Upper lobe of left lung (tissue), 6 donors: ENCODE results near the gene ACVR1. TPM values are rescaled to one million over a fixed set of nuclear protein-coding genes. Genes with fewer than 3 reads are reported as not detected.
"Not testable (repeated sequence)": the region's sequence is repeated elsewhere in the genome, so short reads cannot be mapped to it uniquely, and the experiment has no call there.

Experiments
- ATAC-seq, 2 donors: fragments of 200-7000 bp; cut with Tn5 transposase; one replicate each; pipeline ENCODE4 v1.9.1; 2022; ENCODE audit warnings: mild to moderate bottlenecking in 2 of 2, moderate library complexity in 2 of 2; ENCODE audit not compliant: low FRiP score in 2 of 2
- DNase-seq, 2 donors: peaks; one replicate each; pipeline ENCODE4 v3.0.0-alpha.2; 2019 to 2020
- H3K27ac ChIP-seq, 4 donors: fragments of 200-600 bp; sonication (generic); one replicate each; pipeline ENCODE4 v1.5.1; 2016 to 2019
- H3K27me3 ChIP-seq, 4 donors: fragments of 200-600 bp; sonication (generic); one replicate each; pipeline ENCODE4 v1.5.1; 2017 to 2019
- H3K36me3 ChIP-seq, 4 donors: fragments of 200-600 bp; sonication (generic); one replicate each; pipeline ENCODE4 v1.5.1; 2016 to 2019
- H3K4me1 ChIP-seq, 4 donors: fragments of 200-600 bp; sonication (generic); one replicate each; pipeline ENCODE4 v1.5.1; 2018 to 2019
- H3K4me3 ChIP-seq, 4 donors: fragments of 200-600 bp; sonication (generic); one replicate each; pipeline ENCODE4 v1.5.1; 2017 to 2019; ENCODE audit warnings: mild to moderate bottlenecking in 2 of 4, moderate library complexity in 1 of 4
- H3K9me3 ChIP-seq, 4 donors: fragments of 200-600 bp; sonication (generic); one replicate each; pipeline ENCODE4 v1.5.1; 2018 to 2019
- EP300 ChIP-seq, 4 donors: sonication (generic); formaldehyde crosslinking; IDR thresholded peaks; one replicate each; pipeline ENCODE4 v1.5.1; 2017; ENCODE audit warnings: antibody characterized with exemption in 4 of 4, control low read depth in 2 of 4
- POLR2A ChIP-seq, 4 donors: fragments of 450-650 bp; IDR thresholded peaks; one replicate each; pipeline ENCODE4 v1.5.1; 2016 to 2017; ENCODE audit warnings: antibody characterized with exemption in 4 of 4, mild to moderate bottlenecking in 2 of 4
- POLR2AphosphoS5 ChIP-seq, 2 donors: sonication (generic); formaldehyde crosslinking; IDR thresholded peaks; one replicate each; pipeline ENCODE4 v1.5.1; 2017; ENCODE audit warnings: antibody characterized with exemption in 2 of 2
- WGBS, 2 donors: methylation state at CpG; one replicate each; pipeline ENCODE4 v1.1.5; 2017 to 2018; 5-methylcytosine and 5-hydroxymethylcytosine counted together
- total RNA-seq, 6 donors: library from RNA; depleted of rRNA in 4 of 6; stranded (reverse); fragments of >200 nt in 4 of 6; gene quantifications; one replicate each; pipeline versions ENCODE4 v1.1.0 to v1.2.1, GENCODE V29; 2016 to 2021
- TF ChIP-seq, protein P1 (sequence below), 6 experiments: fragments of 450-650 bp in 4 of 6; fragments of 200-600 bp in 2 of 6; sonication (generic) in 2 of 6; IDR thresholded peaks; one replicate each; pipeline ENCODE4 v1.5.1; 2016 to 2019; ENCODE audit warnings: antibody characterized with exemption in 6 of 6
- donor health status: DM: no; HTN: no; CAD: no; lungs with moderate emphysema.
- donor health status: DM: no; HTN: yes; CAD: no; lungs with severe emphysema.

The ACVR1 gene
- total RNA-seq, 6 donors from 2014 or later: 16.4 to 38.8 (median 25.8) TPM

DNA sequence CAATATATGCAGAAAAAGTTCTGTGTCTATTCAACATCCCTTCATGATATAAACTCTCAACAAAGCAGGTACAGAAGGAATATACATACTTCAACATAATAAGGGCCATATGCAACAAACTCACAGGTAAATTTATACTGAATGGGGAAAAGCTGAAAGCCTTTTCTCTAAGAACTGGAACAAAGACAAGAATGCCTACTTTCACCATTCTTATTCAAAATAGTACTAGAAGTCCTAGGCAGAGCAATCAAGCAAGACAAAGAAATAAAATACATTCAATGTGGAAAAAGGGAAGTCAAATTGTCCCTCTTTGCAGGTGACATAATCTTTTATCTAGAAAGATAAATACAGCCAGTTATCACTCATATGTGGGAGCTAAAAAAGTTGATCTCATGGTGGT is 116.3 kb downstream of the ACVR1 start:
- no peak for TF ChIP-seq EP300 (IDR thresholded peaks at IDR 0.05)
- TF ChIP-seq POLR2A (IDR thresholded peaks at IDR 0.05): no peak
- TF ChIP-seq, protein P1, sequence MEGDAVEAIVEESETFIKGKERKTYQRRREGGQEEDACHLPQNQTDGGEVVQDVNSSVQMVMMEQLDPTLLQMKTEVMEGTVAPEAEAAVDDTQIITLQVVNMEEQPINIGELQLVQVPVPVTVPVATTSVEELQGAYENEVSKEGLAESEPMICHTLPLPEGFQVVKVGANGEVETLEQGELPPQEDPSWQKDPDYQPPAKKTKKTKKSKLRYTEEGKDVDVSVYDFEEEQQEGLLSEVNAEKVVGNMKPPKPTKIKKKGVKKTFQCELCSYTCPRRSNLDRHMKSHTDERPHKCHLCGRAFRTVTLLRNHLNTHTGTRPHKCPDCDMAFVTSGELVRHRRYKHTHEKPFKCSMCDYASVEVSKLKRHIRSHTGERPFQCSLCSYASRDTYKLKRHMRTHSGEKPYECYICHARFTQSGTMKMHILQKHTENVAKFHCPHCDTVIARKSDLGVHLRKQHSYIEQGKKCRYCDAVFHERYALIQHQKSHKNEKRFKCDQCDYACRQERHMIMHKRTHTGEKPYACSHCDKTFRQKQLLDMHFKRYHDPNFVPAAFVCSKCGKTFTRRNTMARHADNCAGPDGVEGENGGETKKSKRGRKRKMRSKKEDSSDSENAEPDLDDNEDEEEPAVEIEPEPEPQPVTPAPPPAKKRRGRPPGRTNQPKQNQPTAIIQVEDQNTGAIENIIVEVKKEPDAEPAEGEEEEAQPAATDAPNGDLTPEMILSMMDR (IDR thresholded peaks at IDR 0.05): no peak
- no peak for TF ChIP-seq POLR2AphosphoS5 (IDR thresholded peaks at IDR 0.05)
- Histone ChIP-seq H3K4me3 (no peak overlapping the region), H3K36me3 (peaks cover 0 to 58% (median 5%) of the 10 kb centered on the region in 4 donors), H3K27me3 (no peaks in the 10 kb centered on the region), H3K4me1 (no peaks in the 10 kb centered on the region), H3K27ac (no peak overlapping the region), H3K9me3 (peaks cover 3 to 10% (median 6%) of the 10 kb centered on the region in 4 donors)
- DNase-seq (no peak), ATAC-seq (no peak)

- no peak for ATAC-seq
- no peak overlapping the region for H3K4me3 ChIP-seq
- H3K36me3 ChIP-seq: peaks cover 0 to 48% (median 5%) of the 10 kb centered on the region in 4 donors
- WGBS, 2 donors: 86 to 91% methylated on average over 2 of the region's 2 CpGs
- peaks cover 3 to 10% (median 6%) of the 10 kb centered on the region in 4 donors for H3K9me3 ChIP-seq
- H3K27me3 ChIP-seq: no peaks in the 10 kb centered on the region
- DNase-seq: no peak
- TF ChIP-seq POLR2A (IDR thresholded peaks at IDR 0.05): no peak
- TF ChIP-seq, protein P1 (IDR thresholded peaks at IDR 0.05): no peak
- TF ChIP-seq EP300 (IDR thresholded peaks at IDR 0.05): no peak
- no peak for TF ChIP-seq POLR2AphosphoS5 (IDR thresholded peaks at IDR 0.05)
- no peaks in the 10 kb centered on the region for H3K4me1 ChIP-seq
- H3K27ac ChIP-seq: no peak overlapping the region
Observed at GRCh38 chr2:157758586-157758985, 117.5 kb downstream of the ACVR1 start.

- Histone ChIP-seq H3K27me3 (no peaks in the 10 kb centered on the region), H3K27ac (no peak overlapping the region), H3K4me3 (no peak overlapping the region), H3K4me1 (no peaks in the 10 kb centered on the region), H3K36me3 (peaks cover 0 to 51% (median 4%) of the 10 kb centered on the region in 4 donors), H3K9me3 (peaks cover 3 to 10% (median 6%) of the 10 kb centered on the region in 4 donors)
- WGBS, 2 donors: 96 to 97% methylated on average over 1 of the region's 1 CpG
- ATAC-seq: no peak
- TF ChIP-seq POLR2AphosphoS5 (IDR thresholded peaks at IDR 0.05): no peak
- TF ChIP-seq, protein P1 (IDR thresholded peaks at IDR 0.05): no peak
- no peak for DNase-seq
Observed at GRCh38 chr2:157757500-157757899, 118.6 kb downstream of the ACVR1 start.

DNA sequence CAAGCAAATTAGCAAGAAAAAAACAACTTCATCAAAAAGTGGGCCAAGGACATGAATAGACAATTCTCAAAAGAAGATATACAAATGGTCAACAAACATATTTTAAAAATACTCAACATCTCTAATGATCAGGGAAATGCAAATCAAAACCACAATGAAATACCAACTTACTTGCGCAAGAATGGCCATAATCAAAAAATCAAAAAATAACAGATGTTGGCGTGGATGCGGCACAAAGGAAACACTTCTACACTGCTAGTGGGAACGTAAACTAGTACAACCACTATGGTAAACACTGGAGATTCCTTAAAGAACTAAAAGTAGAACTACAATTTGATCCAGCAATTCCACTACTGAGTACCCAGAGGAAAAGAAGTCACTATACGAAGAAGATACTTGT is 119.7 kb downstream of the ACVR1 start:
- peaks cover 0 to 57% (median 4%) of the 10 kb centered on the region in 4 donors for H3K36me3 ChIP-seq
- not testable (repeated sequence) for H3K9me3 ChIP-seq, H3K27ac ChIP-seq, H3K4me1 ChIP-seq, ATAC-seq, H3K4me3 ChIP-seq, H3K27me3 ChIP-seq, DNase-seq
- 92 to 96% methylated on average over 5 of the region's 5 CpGs for WGBS, 2 donors

DNA sequence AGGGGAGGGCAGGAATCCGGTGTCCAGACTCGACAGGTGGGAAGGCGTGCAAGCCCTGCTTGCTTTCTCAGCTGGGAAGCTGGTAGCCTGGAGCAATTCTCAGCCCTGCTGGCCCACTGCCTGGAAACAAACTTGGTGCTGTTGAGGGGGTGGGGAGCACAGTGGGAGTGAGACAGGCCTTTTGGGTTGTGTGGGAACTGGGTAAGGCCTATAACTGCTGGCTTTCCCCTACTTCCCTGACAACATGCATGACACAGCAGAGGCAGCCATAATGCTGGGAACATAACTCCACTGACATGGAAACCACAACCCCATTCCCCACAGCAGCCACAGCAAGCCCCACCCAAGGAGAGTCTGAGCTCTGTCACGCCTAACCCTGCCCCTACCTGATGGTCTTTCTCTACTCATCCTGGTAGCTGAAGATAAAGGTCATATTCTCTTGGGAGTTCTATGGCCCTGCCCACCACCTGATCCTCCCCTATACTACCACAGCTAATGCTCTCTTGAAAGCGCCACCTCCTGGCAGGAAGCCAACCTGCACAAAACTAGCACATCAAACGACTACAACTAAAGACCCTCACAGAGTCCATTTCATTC is 124.6 kb downstream of the ACVR1 start:
- no peak for TF ChIP-seq POLR2A (IDR thresholded peaks at IDR 0.05)
- TF ChIP-seq POLR2AphosphoS5 (IDR thresholded peaks at IDR 0.05): no peak
- no peak for TF ChIP-seq EP300 (IDR thresholded peaks at IDR 0.05)
- TF ChIP-seq, protein P1 (IDR thresholded peaks at IDR 0.05): no peak
- Histone ChIP-seq H3K4me3 (no peak overlapping the region), H3K27me3 (no peaks in the 10 kb centered on the region), H3K27ac (no peak overlapping the region), H3K9me3 (peaks cover 0 to 3% (median 0%) of the 10 kb centered on the region in 4 donors), H3K4me1 (no peaks in the 10 kb centered on the region), H3K36me3 (peaks cover 0 to 51% (median 3%) of the 10 kb centered on the region in 4 donors)
- DNase-seq (no peak), ATAC-seq (no peak)
- 82 to 94% methylated on average over 5 to 6 of the region's 6 CpGs for WGBS, 2 donors
